HG02610 (cell line): ENCODE data around the gene TMEM38A.
"Not testable (repeated sequence)": the region's sequence is repeated elsewhere in the genome, so short reads cannot be mapped to it uniquely, and the experiment has no call there.

ENCODE experiments used
- ATAC-seq: cut with Tn5 transposase; IDR thresholded peaks from one replicate; pipeline ENCODE4 v1.9.1; 2021; ENCODE audit warnings: mild to moderate bottlenecking, moderate library complexity; ENCODE audit not compliant: unreplicated experiment

TMEM38A gene

DNA sequence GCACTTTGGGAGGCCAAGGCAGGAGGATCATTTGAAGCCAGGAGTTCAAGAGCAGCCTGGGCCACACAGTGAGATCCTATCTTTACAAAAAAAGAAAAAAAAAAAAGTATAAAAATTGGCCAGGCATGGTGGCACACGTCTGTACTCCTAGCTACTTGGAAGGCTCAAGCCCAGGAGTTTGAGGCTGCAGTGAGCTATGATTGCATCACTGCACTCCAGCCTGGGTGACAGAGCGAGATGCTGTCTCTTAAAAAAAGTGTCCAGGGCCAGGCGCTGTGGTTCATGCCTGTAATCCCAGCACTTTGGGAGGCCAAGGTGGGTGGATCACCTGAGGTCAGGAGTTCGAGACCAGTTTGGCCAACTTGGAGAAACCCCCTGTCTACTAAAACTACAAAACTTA is 12.9 kb downstream of the TMEM38A start:
- ATAC-seq: not testable (repeated sequence)

DNA sequence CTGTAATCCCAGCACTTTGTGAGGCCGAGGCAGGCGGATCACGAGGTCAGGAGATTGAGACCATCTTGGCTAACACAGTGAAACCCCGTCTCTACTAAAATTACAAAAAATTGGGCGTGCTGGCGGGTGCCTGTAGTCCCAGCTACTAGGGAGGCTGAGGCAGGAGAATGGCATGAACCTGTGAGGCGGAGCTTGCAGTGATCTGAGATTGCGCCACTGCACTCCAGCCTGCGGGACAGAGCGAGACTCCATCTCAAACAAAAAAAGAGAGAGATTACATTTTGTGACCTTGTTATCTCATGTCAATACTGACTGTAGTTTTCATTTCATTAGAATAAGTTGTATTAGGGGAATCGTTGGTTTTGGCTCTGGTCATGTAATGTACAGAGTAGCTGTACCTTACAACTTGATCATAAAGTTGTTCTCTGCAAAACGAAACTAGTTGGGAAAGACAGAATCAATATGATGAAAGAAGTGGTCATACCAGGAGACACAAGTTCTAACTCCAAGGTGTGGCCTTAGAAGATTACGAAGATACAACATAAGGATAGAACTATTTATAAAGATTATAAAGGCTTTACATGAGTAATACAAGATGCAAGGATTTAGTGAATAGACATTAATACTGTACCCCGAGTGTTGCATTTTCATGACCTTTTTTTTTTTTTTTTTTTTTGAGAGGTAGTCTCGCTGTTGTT is 15.3 kb downstream of the TMEM38A start:
- no peak for ATAC-seq

DNA sequence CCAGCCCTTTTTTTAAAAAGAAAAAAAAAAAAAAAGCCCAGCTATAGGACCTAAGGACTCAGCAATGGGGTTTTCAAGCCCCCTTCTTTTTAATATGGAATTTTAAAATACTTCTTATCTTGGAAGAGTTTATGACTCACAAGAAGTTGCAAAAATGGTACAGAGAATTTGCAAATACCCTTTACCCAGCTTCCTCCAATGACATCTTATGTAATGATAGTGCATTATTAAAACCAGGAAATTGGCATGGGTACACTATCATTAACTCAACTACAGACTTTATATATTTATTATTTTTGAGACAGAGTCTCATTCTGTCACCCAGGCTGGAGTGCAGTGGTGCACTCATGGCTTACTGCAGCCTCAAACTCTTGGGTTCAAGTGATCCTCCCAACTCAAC is 16.1 kb downstream of the TMEM38A start:
- no peak for ATAC-seq

DNA sequence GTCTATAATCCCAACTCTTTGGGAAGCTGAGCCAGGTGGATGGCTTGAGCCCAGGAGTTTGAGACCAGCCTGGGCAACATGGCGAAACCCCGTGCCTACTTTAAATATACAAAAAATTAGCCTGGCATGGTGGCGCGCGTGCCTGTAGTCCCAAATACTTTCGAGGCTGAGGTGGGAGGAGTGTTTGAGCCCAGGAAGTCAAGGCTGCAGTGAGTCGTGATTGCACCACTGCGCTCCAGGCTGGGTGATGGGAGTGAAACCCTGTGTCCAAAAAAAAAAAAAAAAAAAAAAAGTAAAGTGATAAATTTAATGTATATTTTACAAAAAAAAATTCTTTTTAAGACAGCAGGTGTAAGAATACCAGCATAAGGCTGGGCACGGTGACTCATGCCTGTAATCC is 17.6 kb downstream of the TMEM38A start:
- ATAC-seq: no peak

DNA sequence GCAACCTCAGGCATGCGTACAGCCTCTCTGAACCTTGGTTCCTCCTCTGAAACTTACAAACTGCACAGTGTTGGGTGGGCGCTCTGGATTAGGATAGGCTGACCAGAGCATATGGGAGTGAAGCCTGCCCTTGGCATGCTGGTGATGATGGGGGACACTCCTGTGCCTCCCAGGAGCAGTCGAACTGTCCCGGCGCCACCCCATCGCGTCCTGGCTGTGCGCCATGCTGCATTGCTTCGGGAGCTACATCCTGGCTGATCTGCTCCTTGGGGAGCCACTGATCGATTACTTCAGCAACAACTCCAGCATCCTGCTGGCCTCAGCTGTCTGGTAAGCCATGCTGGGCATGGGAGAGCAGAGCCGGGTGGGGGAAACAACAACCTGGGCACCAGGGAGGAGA is 18.9 kb downstream of the TMEM38A start:
- ATAC-seq: no peak

DNA sequence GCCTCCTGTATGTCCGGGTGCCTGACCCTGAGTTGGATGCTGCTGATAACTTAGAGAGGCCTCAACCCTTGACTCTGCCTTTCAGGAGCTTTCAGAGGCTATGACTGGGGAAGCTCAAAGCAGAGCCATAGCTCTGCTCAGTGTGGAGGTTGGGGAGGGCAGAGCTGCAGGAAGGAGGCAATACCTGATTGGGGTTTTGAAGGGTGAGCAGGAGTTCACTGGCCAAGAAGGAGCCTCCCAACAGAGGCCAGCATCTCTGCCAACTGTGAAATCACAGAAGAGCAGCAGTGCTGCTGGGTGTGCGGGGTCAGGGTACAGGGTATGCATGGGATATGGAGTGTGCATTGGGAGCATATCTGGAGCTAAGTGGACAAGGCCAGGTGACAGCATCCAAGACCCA is 21.6 kb downstream of the TMEM38A start:
- no peak for ATAC-seq

DNA sequence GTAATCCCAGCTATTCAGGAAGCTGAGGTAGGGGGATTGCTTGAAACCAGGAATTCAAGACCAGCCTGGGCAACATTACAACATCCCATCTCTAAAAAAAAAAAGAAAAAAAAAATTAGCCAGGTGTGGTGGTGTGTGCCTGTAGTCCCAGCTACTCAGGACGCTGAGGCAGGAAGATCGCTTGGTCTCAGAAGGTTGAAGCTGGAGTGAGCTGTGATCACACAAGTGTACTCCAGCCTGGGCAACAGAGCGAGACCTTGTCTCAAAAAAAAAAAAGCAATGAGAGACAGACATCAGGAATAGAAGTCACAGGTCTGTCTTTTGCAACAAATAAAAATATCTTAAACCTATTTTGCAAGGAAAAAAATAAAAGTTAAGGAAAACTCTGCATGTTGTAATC is 23.3 kb downstream of the TMEM38A start:
- ATAC-seq: no peak

DNA sequence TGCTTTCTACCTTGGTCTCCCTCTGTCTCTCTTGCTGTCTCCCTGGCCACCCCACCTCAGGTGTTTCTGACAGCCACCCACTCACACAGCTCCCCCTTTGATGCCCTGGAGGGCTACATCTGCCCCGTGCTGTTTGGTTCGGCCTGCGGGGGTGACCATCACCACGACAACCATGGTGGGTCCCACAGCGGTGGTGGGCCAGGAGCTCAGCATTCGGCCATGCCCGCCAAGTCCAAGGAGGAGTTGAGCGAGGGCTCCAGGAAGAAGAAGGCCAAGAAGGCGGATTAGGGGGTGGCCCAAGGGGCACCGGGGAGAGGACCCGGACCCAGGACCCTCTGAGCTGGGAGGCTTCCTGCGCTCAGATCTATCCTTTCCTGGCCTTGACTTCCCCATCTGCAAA is 27.1 kb downstream of the TMEM38A start:
- no peak for ATAC-seq

DNA sequence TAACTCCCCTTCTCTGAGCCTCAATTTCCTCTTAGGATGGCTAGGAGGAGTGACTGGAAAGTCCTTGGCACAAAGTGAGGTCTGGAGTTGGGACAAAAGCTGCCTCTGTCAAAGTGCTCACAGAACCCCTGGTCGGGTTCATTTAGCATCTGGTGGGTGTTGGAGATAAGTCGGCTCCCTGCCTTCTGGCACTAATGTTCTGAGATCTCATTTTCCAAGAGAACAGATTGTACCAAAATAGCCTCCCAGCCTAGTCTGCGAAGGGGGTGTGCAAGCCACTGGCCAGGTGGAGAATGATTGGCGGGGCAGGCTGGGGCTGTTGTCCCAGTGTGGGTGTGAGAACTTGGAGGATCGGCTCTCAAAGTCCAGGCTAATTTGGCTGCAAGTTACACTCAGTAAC is 38.0 kb downstream of the TMEM38A start:
- no peak for ATAC-seq

DNA sequence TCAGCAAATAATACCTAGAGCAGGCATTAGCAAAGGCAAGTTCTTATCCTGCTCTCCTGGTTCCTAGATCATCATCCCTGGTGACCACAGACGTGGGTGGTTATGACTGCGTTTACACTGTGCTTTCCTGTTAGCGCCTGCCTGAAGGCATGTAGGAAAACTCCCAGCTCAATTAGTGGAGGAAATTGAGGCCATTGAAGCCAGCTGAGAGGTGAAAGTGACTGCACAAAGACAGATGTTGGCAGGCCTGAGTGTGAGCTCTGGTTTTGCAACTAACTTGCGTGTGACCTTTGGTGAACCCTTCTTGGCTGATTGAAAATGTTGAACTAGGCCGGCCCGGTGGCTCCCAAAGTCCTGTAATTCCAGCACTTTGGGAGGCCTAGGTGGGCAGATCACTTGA is 41.2 kb downstream of the TMEM38A start:
- ATAC-seq: no peak

DNA sequence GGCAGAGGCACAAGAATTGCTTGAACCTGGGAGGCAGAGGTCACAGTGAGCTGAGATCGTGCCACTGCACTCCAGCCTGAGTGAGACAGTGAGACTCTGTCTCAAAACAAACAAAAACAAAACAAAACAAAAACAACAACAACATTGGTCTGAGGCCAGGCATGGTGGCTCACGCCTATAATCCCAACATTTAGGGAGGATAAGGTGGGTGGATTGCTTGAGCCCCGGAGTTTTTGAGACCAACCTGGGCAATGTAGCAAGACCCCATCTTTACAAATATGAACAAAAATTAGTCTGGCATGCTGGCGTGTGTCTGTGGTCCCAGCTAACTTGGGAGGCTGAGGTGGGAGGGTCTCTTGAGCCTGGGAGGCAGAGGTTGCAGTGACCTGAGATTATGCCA is 42.7 kb downstream of the TMEM38A start:
- no peak for ATAC-seq

DNA sequence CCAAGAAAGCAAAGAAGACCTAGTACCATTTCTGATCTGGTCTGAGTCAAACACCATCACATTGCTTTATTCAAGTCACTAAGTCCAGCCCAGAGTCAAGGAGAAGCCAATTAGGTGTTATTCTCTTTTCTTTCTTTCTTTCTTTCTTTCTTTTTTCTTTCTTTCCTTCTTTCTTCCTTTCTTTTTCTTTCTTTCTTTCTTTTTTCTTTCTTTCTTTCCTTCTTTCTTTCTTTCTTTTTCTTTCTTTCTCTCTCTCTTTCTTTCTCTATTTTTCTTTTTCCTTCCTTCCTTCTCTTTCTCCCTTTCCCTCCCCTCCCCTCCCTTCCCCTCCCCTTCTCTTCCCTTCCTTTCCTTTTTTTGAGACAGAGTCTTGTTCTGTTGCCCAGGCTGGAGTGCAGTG is 49.9 kb downstream of the TMEM38A start:
- not testable (repeated sequence) for ATAC-seq

DNA sequence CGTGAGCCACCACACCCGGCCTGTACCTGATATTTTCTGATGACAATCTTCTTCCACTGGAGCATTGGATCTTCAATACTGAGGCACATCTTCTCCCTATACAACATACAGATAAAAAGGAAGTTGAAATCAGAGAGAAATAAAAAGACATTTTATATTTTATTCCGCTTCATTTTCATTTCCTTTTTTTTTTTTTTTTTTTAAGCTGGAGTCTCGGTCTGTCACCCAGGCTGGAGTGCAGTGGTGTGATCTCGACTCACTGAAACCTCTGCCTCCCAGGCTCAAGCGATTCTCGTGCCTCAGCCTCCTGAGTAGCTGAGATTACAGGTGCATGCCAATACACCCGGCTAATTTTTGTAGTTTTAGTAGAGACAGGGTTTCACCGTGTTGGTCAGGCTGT is 51.4 kb downstream of the TMEM38A start:
- ATAC-seq: not testable (repeated sequence)

DNA sequence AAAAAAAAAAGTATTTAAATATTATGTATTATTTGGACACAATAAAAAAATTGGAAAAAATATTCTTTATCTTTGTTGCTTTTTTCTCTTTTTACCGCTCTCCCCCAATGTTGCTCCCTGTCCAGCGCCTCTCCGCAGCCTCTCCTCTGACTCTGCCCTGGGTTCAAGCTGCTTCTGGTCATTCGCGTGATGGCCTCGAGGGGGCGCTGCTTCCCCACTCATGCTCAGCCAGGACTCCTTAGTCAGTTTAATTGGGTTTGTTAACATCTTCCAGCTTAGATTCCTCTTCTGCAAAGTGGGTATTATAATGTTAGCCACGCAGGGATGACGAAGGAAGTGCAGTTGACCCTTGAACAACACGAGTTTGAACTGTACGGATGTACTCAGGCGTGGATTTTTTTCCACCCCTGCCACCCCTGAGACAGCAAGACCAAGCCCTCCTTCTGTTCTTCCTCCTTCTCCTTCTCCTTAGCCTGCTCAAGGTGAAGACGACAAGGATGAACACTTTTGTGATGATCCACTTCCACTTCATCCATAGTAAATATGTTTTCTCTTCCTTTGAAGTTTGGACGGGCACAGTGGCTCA is 53.9 kb downstream of the TMEM38A start:
- no peak for ATAC-seq

DNA sequence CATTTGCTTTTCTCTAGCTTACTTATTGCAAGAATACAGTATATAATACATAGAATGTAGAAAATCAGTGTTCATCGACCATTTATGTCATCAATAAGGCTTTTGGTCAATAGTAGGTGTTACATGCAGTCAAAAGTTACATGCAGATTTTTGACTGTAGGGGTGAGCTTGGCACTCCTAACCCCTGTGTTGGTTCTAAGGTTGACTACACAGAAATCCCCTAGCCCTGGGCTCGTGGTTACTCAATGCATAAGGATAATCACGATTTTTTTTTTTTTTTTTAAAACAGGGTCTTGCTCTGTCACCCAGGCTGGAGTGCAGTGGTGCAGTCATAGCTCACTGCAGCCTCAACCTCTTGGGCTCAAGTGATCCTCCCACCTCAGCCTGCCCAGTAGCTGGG is 54.7 kb downstream of the TMEM38A start:
- ATAC-seq: no peak

DNA sequence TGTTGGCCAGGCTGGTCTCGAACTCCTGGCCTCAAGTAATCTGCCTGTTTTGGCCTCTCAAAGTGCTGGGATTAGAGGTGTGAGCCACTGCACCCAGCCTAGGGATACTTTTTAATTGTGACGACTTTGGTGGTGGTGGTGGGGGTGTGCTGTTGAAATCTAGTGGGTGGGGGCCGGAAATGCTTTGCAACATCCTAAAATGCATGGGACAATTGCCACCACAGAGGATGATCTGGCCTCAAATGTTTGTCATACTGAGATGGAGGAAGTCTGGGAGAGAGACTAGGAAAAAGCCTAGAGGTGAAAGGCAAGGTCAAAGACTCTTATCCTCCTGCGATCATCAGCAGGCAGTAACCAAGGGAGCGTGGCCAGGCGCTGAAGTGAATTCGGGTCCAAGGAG is 60.1 kb downstream of the TMEM38A start:
- no peak for ATAC-seq

DNA sequence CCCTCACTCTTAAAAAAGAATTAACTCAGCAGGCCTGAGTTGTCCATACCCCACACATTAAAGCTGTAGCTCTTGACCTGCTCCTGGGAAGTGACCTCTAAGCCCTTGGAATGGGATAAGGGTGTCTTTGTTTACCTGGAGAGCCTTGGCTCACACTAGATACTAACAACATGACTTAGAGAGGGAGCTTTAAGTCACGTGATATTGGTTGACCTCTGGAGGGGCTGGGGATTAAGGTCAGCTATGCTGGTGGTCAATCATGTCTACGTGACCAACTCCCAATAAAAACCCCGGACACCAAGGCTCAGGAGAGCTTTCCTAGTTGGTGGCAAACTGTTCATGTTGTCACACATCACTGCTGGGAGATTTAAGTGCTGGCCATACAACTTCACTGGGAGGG is 61.7 kb downstream of the TMEM38A start:
- ATAC-seq: no peak

DNA sequence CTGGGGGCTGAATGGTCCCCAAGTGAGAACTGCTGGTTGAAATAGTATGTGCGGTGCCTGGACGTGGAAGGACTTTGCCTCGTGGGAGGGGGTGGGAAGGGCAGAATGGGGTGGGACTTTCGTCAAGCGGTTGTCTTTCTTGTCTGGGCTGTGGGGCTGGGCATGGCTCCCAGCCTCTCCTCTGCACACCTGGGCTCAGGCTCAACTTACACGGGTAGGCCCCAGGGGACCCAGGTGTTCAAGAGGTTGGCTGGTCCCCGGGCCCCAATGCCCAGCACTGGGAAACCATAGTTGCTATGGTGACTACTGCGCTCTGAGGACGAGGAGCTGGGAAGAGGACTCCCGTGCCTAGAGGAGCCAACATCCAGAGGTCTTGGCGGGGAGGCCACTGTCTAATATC is 66.0 kb downstream of the TMEM38A start:
- ATAC-seq: no peak

DNA sequence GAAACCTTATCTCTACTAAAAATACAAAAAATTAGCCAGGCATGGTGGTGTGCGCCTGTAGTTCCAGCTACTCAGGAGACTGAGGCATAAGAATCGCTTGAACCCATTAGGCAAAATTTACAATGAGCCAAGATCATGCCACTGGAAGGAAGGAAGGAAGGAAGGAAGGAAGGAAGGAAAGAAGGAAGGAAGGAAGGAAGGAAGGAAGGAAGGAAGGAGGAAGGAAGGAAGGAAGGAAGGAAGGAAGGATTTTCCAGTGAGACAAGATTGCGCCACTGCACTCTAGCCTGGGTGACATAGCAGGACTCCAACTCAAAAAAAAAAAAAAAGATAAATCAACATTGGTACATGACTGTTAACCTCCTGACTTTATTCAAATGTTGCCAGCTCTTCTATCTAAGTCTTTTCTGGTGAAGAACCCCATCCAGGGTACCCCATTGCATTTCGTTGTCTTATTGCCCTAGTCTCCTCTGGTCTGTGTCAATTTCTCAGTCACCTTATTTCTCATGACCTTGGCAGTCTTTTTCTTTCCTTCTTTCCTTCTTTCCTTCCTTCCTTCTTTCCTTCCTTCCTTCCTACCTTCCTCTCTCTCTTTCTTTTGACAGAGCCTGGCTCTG is 74.8 kb downstream of the TMEM38A start:
- ATAC-seq: not testable (repeated sequence)

DNA sequence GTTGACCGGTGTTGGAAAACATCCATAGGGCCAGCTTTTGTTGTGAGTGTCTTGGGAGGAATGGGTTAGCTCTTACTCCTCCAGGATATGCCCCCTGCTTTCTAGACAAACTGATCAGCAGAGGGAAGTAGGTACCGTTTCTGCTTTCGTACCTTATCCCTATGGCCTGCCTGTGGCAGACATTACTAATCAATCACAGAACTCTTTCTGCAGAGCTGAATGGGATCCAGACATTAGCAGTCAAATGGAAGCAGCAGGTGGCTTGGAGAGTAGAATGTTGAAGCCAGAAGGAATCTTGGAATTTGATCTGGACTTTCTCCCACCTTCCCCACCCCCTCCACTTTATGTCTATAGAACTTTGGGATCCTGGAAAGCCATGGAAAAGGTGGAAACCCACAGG is 75.8 kb downstream of the TMEM38A start:
- ATAC-seq: no peak

DNA sequence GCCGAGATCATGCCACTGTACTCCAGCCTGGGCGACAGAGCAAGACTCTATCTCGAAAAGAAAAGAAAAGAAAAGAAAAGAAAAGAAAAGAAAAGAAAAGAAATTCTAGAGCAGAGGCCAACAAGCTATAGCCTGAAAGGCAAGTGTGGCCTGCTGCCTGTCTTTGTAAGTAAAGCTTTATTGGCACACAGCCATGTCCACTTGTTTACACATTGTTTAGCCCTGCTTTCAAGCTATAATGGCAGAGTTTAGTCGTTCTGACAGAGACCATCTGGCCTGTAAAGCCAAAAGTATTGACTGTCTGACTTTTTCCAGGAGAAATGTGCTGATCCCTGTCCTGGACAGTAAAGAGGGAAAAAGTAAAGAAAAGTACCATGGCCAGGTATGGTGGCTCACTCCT is 77.0 kb downstream of the TMEM38A start:
- ATAC-seq: no peak

DNA sequence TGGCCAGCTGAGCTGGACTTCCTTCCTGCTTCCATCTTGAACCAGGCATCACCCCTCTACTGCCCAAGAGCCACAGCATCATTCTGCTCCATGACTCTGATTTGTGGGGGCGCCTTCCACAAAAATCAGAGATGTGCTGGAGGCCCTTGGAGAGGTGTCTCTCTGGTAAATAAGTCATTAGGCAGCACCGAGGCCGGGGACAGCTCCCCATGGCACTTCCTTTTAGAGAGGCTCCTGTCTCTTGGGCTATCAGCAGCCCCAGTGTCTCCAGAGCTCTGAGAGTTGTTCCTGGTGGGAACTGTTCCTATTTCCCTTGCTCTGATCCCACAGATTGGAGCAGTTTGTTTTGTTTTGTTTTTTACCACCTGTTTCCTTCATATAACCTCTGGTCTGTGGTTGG is 78.6 kb downstream of the TMEM38A start:
- no peak for ATAC-seq
